H1 (cell line): ENCODE measurements around the gene SGO2. TPM values are rescaled to one million over a fixed set of nuclear protein-coding genes. Genes with fewer than 3 reads are reported as not detected.

Source experiments
- CTCF ChIA-PET: fragments of 300-600 bp; sonication (Branson Sonifier 250); formaldehyde crosslinking; loops from one replicate; lab custom pipeline; 2021; ENCODE audit not compliant: partially characterized antibody; lab: Charles Lee
- POLR2A ChIA-PET: fragments of 300-600 bp; sonication (Branson Sonifier 250); formaldehyde crosslinking; loops from one replicate; lab custom pipeline; 2021; ENCODE audit warnings: inconsistent platforms; ENCODE audit not compliant: partially characterized antibody; lab: Charles Lee
- DNase-seq, 2 experiments: peaks; one replicate each; pipeline versions ENCODE4 v3.0.0 to v3.0.0-alpha.2; 2010 to 2022; ENCODE audit warnings: low spot score in 2 of 2, low read depth in 1 of 2, mixed read lengths in 1 of 2
- FAIRE-seq: peaks from 2 replicates; lab custom pipeline; 2011; peaks lifted over from hg19 to GRCh38; lab: Jason Lieb, UNC
- H2AFZ ChIP-seq: 2 replicates; pipeline ENCODE4 v1.8.1; 2012; ENCODE audit warnings: low read length, inconsistent platforms
- H2AK5ac ChIP-seq: 2 replicates; pipeline ENCODE4 v1.6.1; 2013; ENCODE audit warnings: low read depth, low read length
- H2BK120ac ChIP-seq: replicated peaks from 2 replicates; pipeline ENCODE3; 2013; ENCODE audit warnings: low read depth, low read length, inconsistent platforms
- H2BK12ac ChIP-seq: 2 replicates; pipeline ENCODE4 v1.6.1; 2013; ENCODE audit warnings: low read depth, low read length
- H2BK15ac ChIP-seq: 2 replicates; pipeline ENCODE4 v1.6.1; 2013; ENCODE audit warnings: low read length
- H2BK20ac ChIP-seq: 2 replicates; pipeline ENCODE4 v1.6.1; 2013; ENCODE audit warnings: low read length
- H2BK5ac ChIP-seq: 2 replicates; pipeline ENCODE4 v1.6.1; 2013; ENCODE audit warnings: low read depth, low read length
- H3K14ac ChIP-seq: 2 replicates; pipeline ENCODE4 v1.6.1; 2013; ENCODE audit warnings: inconsistent platforms; ENCODE audit not compliant: insufficient read length
- H3K18ac ChIP-seq: 2 replicates; pipeline ENCODE4 v1.6.1; 2013; ENCODE audit warnings: low read length; ENCODE audit errors: extremely low read depth
- H3K23ac ChIP-seq: 2 replicates; pipeline ENCODE4 v1.6.1; 2013; ENCODE audit warnings: inconsistent platforms; ENCODE audit not compliant: insufficient read length
- H3K23me2 ChIP-seq: 2 replicates; pipeline ENCODE4 v1.6.1; 2013; ENCODE audit warnings: low read depth, low read length
- H3K27ac ChIP-seq: 2 replicates; pipeline ENCODE4 v1.6.1; 2011; ENCODE audit warnings: low read depth, low read length, inconsistent platforms
- H3K27me3 ChIP-seq, 4 experiments: replicated peaks in 1 of 4; 1 replicate in 1 of 4; 2 replicates in 3 of 4; pipeline versions ENCODE4 v1.6.1 to v1.8.1; 2011 to 2013; ENCODE audit warnings: low read length in 3 of 4, mild to moderate bottlenecking in 3 of 4, inconsistent platforms in 2 of 4, mixed read lengths in 2 of 4, moderate library complexity in 1 of 4; ENCODE audit not compliant: control insufficient read depth in 3 of 4, insufficient read depth in 3 of 4; ENCODE audit errors: extremely low read depth in 1 of 4
- H3K36me3 ChIP-seq, 4 experiments: 2 replicates each; pipeline versions ENCODE4 v1.6.1 to v1.8.1; 2011 to 2013; ENCODE audit warnings: mild to moderate bottlenecking in 4 of 4, low read length in 3 of 4, moderate library complexity in 2 of 4, control low read depth in 1 of 4, inconsistent platforms in 1 of 4; ENCODE audit not compliant: insufficient read depth in 4 of 4, control insufficient read depth in 2 of 4
- H3K4ac ChIP-seq: replicated peaks from 2 replicates; pipeline ENCODE3; 2013; ENCODE audit warnings: low read length, low read depth, mixed read lengths, inconsistent platforms; ENCODE audit not compliant: insufficient read length
- H3K4me1 ChIP-seq, 4 experiments: replicated peaks in 1 of 4; 1 replicate in 1 of 4; 2 replicates in 3 of 4; pipeline versions ENCODE4 v1.6.1 to v1.8.1; 2011 to 2013; ENCODE audit warnings: low read length in 3 of 4, inconsistent platforms in 2 of 4, mixed read lengths in 1 of 4; ENCODE audit not compliant: insufficient read depth in 4 of 4, control insufficient read depth in 3 of 4
- H3K4me2 ChIP-seq, 2 experiments: 2 replicates each; pipeline versions ENCODE4 v1.6.1 to v1.8.1; 2011 to 2013; ENCODE audit warnings: low read depth in 2 of 2, low read length in 2 of 2, control low read depth in 1 of 2, inconsistent platforms in 1 of 2, mild to moderate bottlenecking in 1 of 2; ENCODE audit not compliant: insufficient read depth in 1 of 2
- H3K4me3 ChIP-seq, 4 experiments: fragments of 200-600, 300-600 bp in 1 of 4; sonication (generic), shearing (Covaris generic), sonication (Bioruptor Twin) in 1 of 4; 2 replicates each; pipeline versions ENCODE4 v1.5.1 to v1.8.1; 2011 to 2016; ENCODE audit warnings: low read length in 4 of 4, low read depth in 3 of 4, control low read depth in 2 of 4, inconsistent platforms in 2 of 4, mild to moderate bottlenecking in 2 of 4, mixed read lengths in 1 of 4, moderate library complexity in 1 of 4; ENCODE audit not compliant: insufficient read depth in 2 of 4; ENCODE audit errors: extremely low read depth in 1 of 4
- H3K56ac ChIP-seq: replicated peaks from 2 replicates; pipeline ENCODE3; 2013; ENCODE audit warnings: low read depth, mild to moderate bottlenecking, mixed read lengths, low read length, inconsistent platforms; ENCODE audit not compliant: insufficient read length
- H3K79me1 ChIP-seq: 2 replicates; pipeline ENCODE4 v1.6.1; 2013; ENCODE audit warnings: low read depth, low read length, control low read depth
- H3K79me2 ChIP-seq, 2 experiments: 2 replicates each; pipeline versions ENCODE4 v1.6.1 to v1.8.1; 2012 to 2013; ENCODE audit warnings: low read length in 2 of 2, mild to moderate bottlenecking in 2 of 2, inconsistent platforms in 1 of 2; ENCODE audit not compliant: insufficient read depth in 2 of 2, control insufficient read depth in 1 of 2
- H3K9ac ChIP-seq, 4 experiments: replicated peaks in 1 of 4; 1 replicate in 1 of 4; 2 replicates in 3 of 4; pipeline versions ENCODE4 v1.6.1 to v1.8.1; 2011 to 2013; ENCODE audit warnings: low read depth in 3 of 4, low read length in 3 of 4, control low read depth in 2 of 4, mild to moderate bottlenecking in 2 of 4, moderate library complexity in 2 of 4, inconsistent platforms in 1 of 4; ENCODE audit errors: extremely low read depth in 1 of 4
- H3K9me3 ChIP-seq, 2 experiments: 2 replicates each; pipeline versions ENCODE4 v1.6.1 to v1.8.1; 2012 to 2013; ENCODE audit warnings: mild to moderate bottlenecking in 2 of 2, moderate library complexity in 2 of 2, control low read depth in 1 of 2, inconsistent platforms in 1 of 2, low read depth in 1 of 2, low read length in 1 of 2, mixed read lengths in 1 of 2; ENCODE audit not compliant: insufficient read depth in 2 of 2
- H4K20me1 ChIP-seq, 2 experiments: replicated peaks in 1 of 2; 2 replicates each; pipeline versions ENCODE3 to v1.8.1; 2011 to 2013; ENCODE audit warnings: inconsistent platforms in 2 of 2, low read length in 2 of 2, mild to moderate bottlenecking in 1 of 2; ENCODE audit not compliant: insufficient read depth in 2 of 2, control insufficient read depth in 1 of 2
- H4K5ac ChIP-seq: 2 replicates; pipeline ENCODE4 v1.6.1; 2013; ENCODE audit warnings: low read length, low read depth, mixed read lengths, inconsistent platforms; ENCODE audit not compliant: insufficient read length
- H4K8ac ChIP-seq: 2 replicates; pipeline ENCODE4 v1.8.0; 2013; ENCODE audit warnings: mild to moderate bottlenecking, moderate library complexity, low read length, inconsistent platforms; ENCODE audit not compliant: insufficient read depth; ENCODE audit errors: extremely low read depth
- H4K91ac ChIP-seq: replicated peaks from 2 replicates; pipeline ENCODE3; 2013; ENCODE audit warnings: low read length, mixed read lengths, inconsistent platforms; ENCODE audit not compliant: insufficient read length
- EZH2 ChIP-seq: fragments of 200-600 bp; sonication (generic); IDR thresholded peaks from 2 replicates; pipeline ENCODE4 v1.7.1; 2012; ENCODE audit warnings: low read depth, mild to moderate bottlenecking, moderate library complexity, low read length, inconsistent platforms; ENCODE audit not compliant: severe bottlenecking
- GABPA ChIP-seq: IDR thresholded peaks from 2 replicates; pipeline ENCODE4 v1.6.1; 2011; ENCODE audit warnings: mild to moderate bottlenecking, low read length, moderate library complexity, borderline replicate concordance; ENCODE audit not compliant: insufficient read depth
- GTF2F1 ChIP-seq: IDR thresholded peaks from 2 replicates; pipeline ENCODE4 v1.6.1; 2012; ENCODE audit warnings: low read depth, low read length, improper control_type of control experiment, borderline replicate concordance
- KDM4A ChIP-seq: IDR thresholded peaks from one replicate; pipeline ENCODE4 v1.7.1; 2012; ENCODE audit warnings: low read depth, mild to moderate bottlenecking, moderate library complexity, low read length, inconsistent platforms; ENCODE audit not compliant: severe bottlenecking
- SAP30 ChIP-seq: fragments of 300-600 bp; sonication (generic); IDR thresholded peaks from 2 replicates; pipeline ENCODE4 v1.7.1; 2012; ENCODE audit warnings: low read length, moderate library complexity, mild to moderate bottlenecking, inconsistent platforms; ENCODE audit not compliant: insufficient read depth, insufficient replicate concordance
- WGBS, 2 experiments: shearing (Covaris generic) in 1 of 2; methylation state at CpG; one replicate each; pipeline versions ENCODE4 v1.1.6 to v1.1.7; 2013 to 2015; ENCODE audit warnings: low lambda C conversion rate in 2 of 2, mixed read lengths in 2 of 2, inconsistent platforms in 1 of 2, low coverage in 1 of 2, missing lambda C conversion rate in 1 of 2; ENCODE audit not compliant: insufficient replicate concordance in 2 of 2, insufficient coverage in 1 of 2, insufficient read length in 1 of 2; ENCODE audit errors: extremely low coverage in 1 of 2, missing lambda C conversion rate in 1 of 2; 5-methylcytosine and 5-hydroxymethylcytosine counted together
- polyA plus RNA-seq, 7 experiments: library from polyadenylated mRNA; depleted of rRNA in 3 of 7; stranded (reverse) in 5 of 7; unstranded in 2 of 7; fragments of >200 nt in 5 of 7; fragments of 200-250 nt in 2 of 7; gene quantifications; 1 replicate in 5 of 7; 2 replicates in 1 of 7; 4 replicates in 1 of 7; pipeline versions ENCODE4 v1.2.1 to v1.2.3, GENCODE V29; 2011 to 2013; ENCODE audit warnings: missing spikeins in 2 of 7, mixed read lengths in 2 of 7
- total RNA-seq: library from RNA; stranded (reverse); fragmentation: NEBNext Ultra II Directional; extraction: Animal tissue kit (Norgen Biotek cat#: 25700); gene quantifications from 2 replicates; pipeline ENCODE4 v1.2.1, GENCODE V29; 2021

The SGO2 gene
- total and polyA plus RNA-seq, 2 of the 8 experiments (the other 6 are each of a cell fraction or from before 2014, with no cell fraction given) = 2.4 to 33.2 TPM

GRCh38 chr2:200498402-200499162 is 27.4 kb upstream of the SGO2 start:
- ChIA-PET POLR2A (no interaction called here), CTCF (interaction anchor here (1.2 to 4.5 kb wide), 2 partner anchors 15 to 30 kb away, joined by 3 to 22 read pairs; no protein-coding TSS in a partner anchor)
- TF ChIP-seq KDM4A (no peak), GABPA (no peak), GTF2F1 (no peak), SAP30 (no peak), EZH2 (no peak)
- Histone ChIP-seq H3K23me2 (no peaks in the 10 kb centered on the region), H3K4me3 (no peak overlapping the region), H2BK12ac (no peak overlapping the region), H2BK20ac (no peak overlapping the region), H3K79me2 (no peaks in the 10 kb centered on the region), H3K9me3 (no peaks in the 10 kb centered on the region), H3K4me2 (no peak overlapping the region), H4K91ac (no peak overlapping the region), H2BK15ac (no peak overlapping the region), H3K4me1 (no peaks in the 10 kb centered on the region; a peak in 1 of 7 replicates), H4K20me1 (no peaks in the 10 kb centered on the region), H3K79me1 (no peaks in the 10 kb centered on the region), H3K36me3 (no peaks in the 10 kb centered on the region), H3K23ac (no peak overlapping the region), H3K9ac (no peak overlapping the region), H4K8ac (no peak overlapping the region), H3K27ac (no peak overlapping the region), H3K18ac (no peak overlapping the region), H3K56ac (no peak overlapping the region), H4K5ac (no peak overlapping the region), H3K27me3 (no peaks in the 10 kb centered on the region), H3K4ac (no peak overlapping the region), H2BK5ac (no peak overlapping the region), H2AFZ (no peak overlapping the region), H2BK120ac (no peak overlapping the region), H2AK5ac (no peak overlapping the region), H3K14ac (no peak overlapping the region)
- DNase-seq (no peak), FAIRE-seq (no peak)
- WGBS, 2 experiments = 82% methylated on average over 2 of the region's 2 CpGs; no CpG with 5 or more reads in 1 of the 2 experiments
